Fibroblast of peridontal ligament (primary cell): Measurements from ENCODE around the gene NEUROD2.

Source experiments
- DNase-seq: peaks from one replicate; pipeline ENCODE4 v3.0.0-alpha.2; 2010; ENCODE audit errors: extremely low read depth

Gene NEUROD2

GRCh38 chr17:39607851-39608130 lies at the start of gene NEUROD2:
NEUROD2 (minus strand) TSS chr17:39607920; CDS start chr17:39606599, 1,321 bp downstream.
- no peak for DNase-seq

- DNase-seq: no peak
Measured at GRCh38 chr17:39655105-39655504, 47.4 kb upstream of the NEUROD2 start.

GRCh38 chr17:39653662-39654331 lies 46.1 kb upstream of the NEUROD2 start:
- peak; percentile 18 for DNase-seq

- no peak for DNase-seq
Measured at GRCh38 chr17:39653316-39653661, 45.6 kb upstream of the NEUROD2 start.

- DNase-seq: no peak
Measured at GRCh38 chr17:39652587-39653315, 45.0 kb upstream of the NEUROD2 start.

GRCh38 chr17:39651923-39652586 lies 44.3 kb upstream of the NEUROD2 start:
- no peak for DNase-seq

- DNase-seq: no peak
Measured at GRCh38 chr17:39650121-39650579, 42.4 kb upstream of the NEUROD2 start.

GRCh38 chr17:39648616-39649366 lies 41.1 kb upstream of the NEUROD2 start:
- peak; percentile 82 for DNase-seq

GRCh38 chr17:39647256-39647655 lies 39.5 kb upstream of the NEUROD2 start:
- DNase-seq: no peak

- DNase-seq: no peak
Measured at GRCh38 chr17:39643271-39643670, 35.6 kb upstream of the NEUROD2 start.

- no peak for DNase-seq
Measured at GRCh38 chr17:39642291-39643074, 34.8 kb upstream of the NEUROD2 start.

GRCh38 chr17:39641883-39642282 lies 34.2 kb upstream of the NEUROD2 start:
- DNase-seq: no peak

GRCh38 chr17:39641097-39641496 lies 33.4 kb upstream of the NEUROD2 start:
- no peak for DNase-seq

GRCh38 chr17:39640591-39641031 lies 32.9 kb upstream of the NEUROD2 start:
- no peak for DNase-seq

GRCh38 chr17:39639566-39640458 lies 32.1 kb upstream of the NEUROD2 start:
- DNase-seq: no peak

GRCh38 chr17:39639043-39639442 lies 31.3 kb upstream of the NEUROD2 start:
- DNase-seq: no peak

- DNase-seq: no peak
Measured at GRCh38 chr17:39638317-39638716, 30.6 kb upstream of the NEUROD2 start.

GRCh38 chr17:39636927-39637736 lies 29.4 kb upstream of the NEUROD2 start, which contains the start of gene STARD3:
STARD3 (plus strand) TSS chr17:39637144; CDS start chr17:39653532, 16,388 bp downstream.
- DNase-seq: peak; percentile 81

GRCh38 chr17:39636587-39636926 lies 28.8 kb upstream of the NEUROD2 start:
- no peak for DNase-seq
